HG03439 (cell line): ENCODE results near the gene PCDHB6.
"Not testable (repeated sequence)": the region's sequence is repeated elsewhere in the genome, so short reads cannot be mapped to it uniquely, and the experiment has no call there.

Experiments used
- ATAC-seq: cut with Tn5 transposase; IDR thresholded peaks from one replicate; pipeline ENCODE4 v1.9.1; 2021; ENCODE audit warnings: mild to moderate bottlenecking, moderate library complexity; ENCODE audit not compliant: unreplicated experiment

Gene PCDHB6

DNA sequence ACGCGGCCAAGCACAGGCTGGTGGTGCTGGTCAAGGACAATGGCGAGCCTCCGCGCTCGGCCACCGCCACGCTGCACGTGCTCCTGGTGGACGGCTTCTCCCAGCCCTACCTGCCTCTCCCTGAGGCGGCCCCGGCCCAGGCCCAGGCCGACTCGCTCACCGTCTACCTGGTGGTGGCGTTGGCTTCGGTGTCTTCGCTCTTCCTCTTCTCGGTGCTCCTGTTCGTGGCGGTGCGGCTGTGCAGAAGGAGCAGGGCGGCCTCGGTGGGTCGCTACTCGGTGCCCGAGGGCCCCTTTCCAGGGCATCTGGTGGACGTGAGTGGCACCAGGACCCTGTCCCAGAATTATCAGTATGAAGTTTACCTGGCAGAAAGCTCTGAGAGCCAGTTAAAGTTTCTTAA lies 8.0 kb downstream of the PCDHB6 start:
- not testable (repeated sequence) for ATAC-seq

DNA sequence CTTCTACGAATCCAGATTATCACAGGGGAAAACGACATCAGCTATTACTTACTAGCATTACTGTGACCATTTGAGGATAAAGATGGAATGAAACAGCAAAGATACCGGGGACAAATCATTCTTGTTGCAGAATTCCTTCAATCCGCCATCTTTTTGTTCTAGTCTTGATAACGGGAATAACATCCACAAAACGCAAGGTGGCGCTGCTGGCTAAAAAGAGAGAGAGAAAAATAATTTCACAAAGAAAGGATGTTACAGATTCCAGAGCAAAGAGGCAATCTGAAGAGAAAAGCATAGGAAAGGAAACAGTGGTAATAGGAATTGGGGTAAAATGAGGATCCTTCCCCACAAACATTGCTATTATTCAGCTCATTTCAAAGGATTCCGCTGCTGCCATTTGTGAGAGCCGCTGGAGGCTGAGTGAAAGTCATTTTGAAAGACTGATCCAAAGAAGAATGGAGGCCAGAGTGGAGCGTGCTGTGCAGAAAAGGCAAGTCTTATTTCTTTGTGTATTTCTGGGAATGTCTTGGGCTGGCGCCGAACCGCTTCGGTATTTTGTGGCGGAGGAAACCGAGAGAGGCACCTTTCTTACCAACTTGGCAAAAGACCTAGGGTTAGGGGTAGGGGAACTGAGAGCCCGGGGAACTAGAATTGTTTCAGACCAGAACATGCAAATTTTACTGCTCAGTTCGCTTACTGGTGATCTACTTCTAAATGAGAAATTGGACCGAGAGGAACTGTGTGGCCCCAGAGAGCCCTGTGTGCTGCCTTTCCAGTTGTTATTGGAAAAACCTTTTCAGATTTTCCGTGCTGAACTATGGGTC lies 22.7 kb downstream of the PCDHB6 start, which contains the start of gene PCDHB7:
PCDHB7 (plus strand) TSS at position 264 of the 824 bp plus-strand sequence; CDS start at position 456, 192 bp downstream.
- no peak for ATAC-seq

DNA sequence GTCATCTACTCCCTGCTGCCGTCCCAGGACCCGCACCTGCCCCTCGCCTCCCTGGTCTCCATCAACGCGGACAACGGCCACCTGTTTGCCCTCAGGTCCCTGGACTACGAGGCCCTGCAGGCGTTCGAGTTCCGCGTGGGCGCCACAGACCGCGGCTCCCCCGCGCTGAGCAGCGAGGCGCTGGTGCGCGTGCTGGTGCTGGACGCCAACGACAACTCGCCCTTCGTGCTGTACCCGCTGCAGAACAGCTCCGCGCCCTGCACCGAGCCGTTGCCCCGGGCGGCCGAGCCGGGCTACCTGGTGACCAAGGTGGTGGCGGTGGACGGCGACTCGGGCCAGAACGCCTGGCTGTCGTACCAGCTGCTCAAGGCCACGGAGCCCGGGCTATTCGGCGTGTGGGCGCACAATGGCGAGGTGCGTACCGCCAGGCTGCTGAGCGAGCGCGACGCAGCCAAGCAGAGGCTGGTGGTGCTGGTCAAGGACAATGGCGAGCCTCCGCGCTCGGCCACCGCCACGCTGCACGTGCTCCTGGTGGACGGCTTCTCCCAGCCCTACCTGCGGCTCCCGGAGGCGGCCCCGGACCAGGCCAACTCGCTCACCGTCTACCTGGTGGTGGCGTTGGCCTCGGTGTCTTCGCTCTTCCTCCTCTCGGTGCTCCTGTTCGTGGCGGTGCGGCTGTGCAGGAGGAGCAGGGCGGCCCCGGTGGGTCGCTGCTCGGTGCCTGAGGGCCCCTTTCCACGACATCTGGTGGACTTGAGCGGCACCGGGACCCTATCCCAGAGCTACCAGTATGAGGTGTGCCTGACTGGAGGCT lies 24.6 kb downstream of the PCDHB6 start:
- not testable (repeated sequence) for ATAC-seq

GRCh38 chr5:141175933-141176332 lies 26.1 kb downstream of the PCDHB6 start:
- no peak for ATAC-seq

DNA sequence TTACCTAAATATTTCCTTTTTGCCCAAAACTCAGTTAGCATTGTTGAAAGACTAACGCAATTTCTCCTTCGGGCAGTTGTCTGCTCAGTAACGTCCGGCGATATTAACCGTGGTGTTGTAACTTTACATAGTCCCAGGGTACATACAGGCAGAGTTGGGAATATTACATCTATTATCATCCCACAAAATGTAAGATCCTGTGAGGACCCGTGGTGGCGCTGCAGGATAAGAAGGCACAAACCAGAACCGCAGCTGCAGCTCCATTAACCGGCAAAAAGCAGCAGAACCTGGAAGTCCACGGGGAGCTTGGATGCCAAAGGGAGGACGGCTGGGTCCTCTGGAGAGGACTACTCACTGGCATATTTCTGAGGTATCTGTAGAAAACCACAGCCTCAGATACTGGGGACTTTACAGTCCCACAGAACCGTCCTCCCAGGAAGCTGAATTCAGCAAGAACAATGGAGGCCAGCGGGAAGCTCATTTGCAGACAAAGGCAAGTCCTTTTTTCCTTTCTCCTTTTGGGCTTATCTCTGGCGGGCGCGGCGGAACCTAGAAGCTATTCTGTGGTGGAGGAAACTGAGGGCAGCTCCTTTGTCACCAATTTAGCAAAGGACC lies 27.8 kb downstream of the PCDHB6 start, which contains the start of gene PCDHB8:
PCDHB8 (plus strand) TSS at position 214 of the 615 bp plus-strand sequence; CDS start at position 459, 245 bp downstream.
- ATAC-seq = not testable (repeated sequence)

DNA sequence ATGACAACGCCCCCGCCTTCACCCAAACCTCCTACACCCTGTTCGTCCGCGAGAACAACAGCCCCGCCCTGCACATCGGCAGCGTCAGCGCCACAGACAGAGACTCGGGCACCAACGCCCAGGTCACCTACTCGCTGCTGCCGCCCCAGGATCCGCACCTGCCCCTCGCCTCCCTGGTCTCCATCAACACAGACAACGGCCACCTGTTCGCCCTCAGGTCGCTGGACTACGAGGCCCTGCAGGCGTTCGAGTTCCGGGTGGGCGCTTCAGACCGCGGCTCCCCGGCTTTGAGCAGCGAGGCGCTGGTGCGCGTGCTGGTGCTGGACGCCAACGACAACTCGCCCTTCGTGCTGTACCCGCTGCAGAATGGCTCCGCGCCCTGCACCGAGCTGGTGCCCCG lies 29.5 kb downstream of the PCDHB6 start:
- not testable (repeated sequence) for ATAC-seq

DNA sequence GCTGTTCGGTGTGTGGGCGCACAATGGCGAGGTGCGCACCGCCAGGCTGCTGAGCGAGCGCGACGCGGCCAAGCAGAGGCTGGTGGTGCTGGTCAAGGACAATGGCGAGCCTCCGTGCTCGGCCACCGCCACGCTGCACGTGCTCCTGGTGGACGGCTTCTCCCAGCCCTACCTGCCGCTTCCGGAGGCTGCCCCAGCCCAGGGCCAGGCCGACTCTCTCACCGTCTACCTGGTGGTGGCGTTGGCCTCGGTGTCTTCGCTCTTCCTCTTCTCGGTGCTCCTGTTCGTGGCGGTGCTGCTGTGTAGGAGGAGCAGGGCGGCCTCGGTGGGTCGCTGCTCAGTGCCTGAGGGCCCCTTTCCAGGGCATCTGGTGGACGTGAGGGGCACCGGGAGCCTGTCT lies 30.0 kb downstream of the PCDHB6 start:
- not testable (repeated sequence) for ATAC-seq

DNA sequence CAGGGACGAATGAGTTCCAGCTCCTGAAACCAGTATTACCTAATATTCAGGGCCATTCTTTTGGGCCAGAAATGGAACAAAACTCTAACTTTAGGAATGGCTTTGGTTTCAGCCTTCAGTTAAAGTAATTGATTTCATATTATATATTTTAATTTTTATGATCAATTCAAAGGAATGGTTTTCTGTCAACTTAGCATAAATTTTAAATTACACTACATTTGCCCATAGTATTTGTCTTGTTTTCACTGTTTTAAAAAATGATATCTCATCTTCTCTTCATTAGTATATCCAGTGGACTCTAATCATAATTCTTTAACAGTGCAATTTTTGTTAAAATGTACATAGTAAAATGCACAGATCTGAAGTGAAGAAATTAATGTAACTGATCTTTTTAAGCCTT lies 30.5 kb downstream of the PCDHB6 start:
- ATAC-seq = no peak

- ATAC-seq = no peak
Measured at GRCh38 chr5:141182248-141182647, 32.4 kb downstream of the PCDHB6 start, which contains the start of gene PCDHB16. Gene PCDHB16, plus strand, starts transcription at chr5:141182387. Its CDS starts 173 bp downstream, at chr5:141182560.

- not testable (repeated sequence) for ATAC-seq
Measured at GRCh38 chr5:141184117-141184855, 34.4 kb downstream of the PCDHB6 start.

- ATAC-seq = no peak
Measured at GRCh38 chr5:141186897-141187512, 37.1 kb downstream of the PCDHB6 start, which contains the start of gene PCDHB9. Gene PCDHB9, plus strand, starts transcription at chr5:141187161. Its CDS starts 158 bp downstream, at chr5:141187319.

GRCh38 chr5:141188682-141189081 lies 38.8 kb downstream of the PCDHB6 start:
- ATAC-seq = not testable (repeated sequence)

- not testable (repeated sequence) for ATAC-seq
Measured at GRCh38 chr5:141189131-141189530, 39.3 kb downstream of the PCDHB6 start.

GRCh38 chr5:141192110-141192725 lies 42.4 kb downstream of the PCDHB6 start, which contains the start of gene PCDHB10:
Gene PCDHB10, plus strand, starts transcription at chr5:141192353. Its CDS starts 200 bp downstream, at chr5:141192553.
- ATAC-seq = no peak

- ATAC-seq = not testable (repeated sequence)
Measured at GRCh38 chr5:141194332-141194731, 44.5 kb downstream of the PCDHB6 start.

- ATAC-seq = no peak
Measured at GRCh38 chr5:141196363-141196762, 46.5 kb downstream of the PCDHB6 start.

DNA sequence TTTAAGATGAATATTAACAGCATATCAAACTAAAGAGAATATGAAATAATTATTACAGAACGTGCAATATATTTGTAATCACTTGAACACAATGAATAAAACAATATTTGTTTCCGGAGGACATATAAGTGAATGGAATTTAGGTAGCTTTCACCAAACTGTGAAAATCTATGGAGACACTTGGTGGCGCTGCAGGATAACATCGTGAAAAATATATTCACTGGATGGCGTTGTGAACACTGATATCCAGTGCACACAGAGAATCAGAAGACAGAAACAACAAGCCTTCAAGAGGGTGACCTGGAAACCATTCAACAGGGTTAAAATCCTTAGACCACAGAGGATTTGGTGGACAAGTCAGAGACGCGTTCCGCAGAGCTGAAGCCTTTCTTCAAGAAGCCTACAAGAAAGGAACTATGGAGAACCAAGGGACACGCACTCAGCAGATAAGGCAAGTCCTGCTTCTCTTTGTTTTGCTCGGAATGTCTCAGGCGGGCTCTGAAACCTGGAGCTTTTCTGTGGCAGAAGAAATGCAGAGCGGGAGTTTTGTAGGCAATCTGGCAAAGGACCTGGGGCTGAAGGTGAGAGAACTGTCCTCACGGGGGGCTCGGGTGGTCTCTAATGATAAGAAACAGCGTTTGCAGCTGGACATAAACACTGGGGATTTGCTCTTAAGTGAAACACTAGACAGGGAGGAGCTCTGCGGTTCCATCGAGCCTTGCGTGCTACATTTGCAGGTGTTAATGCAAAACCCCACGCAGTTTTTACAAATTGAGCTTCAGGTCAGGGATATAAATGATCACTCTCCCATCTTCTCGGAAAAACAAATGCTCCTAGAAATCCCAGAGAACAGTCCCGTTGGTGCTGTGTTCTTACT lies 49.7 kb downstream of the PCDHB6 start, which contains the start of gene PCDHB11:
PCDHB11 (plus strand) TSS at position 269 of the 877 bp plus-strand sequence; CDS start at position 417, 148 bp downstream.
- no peak for ATAC-seq

- not testable (repeated sequence) for ATAC-seq
Measured at GRCh38 chr5:141201126-141201525, 51.3 kb downstream of the PCDHB6 start.
